Stimulated activated CD4-positive, alpha-beta T cell treated with anti-CD3 and anti-CD28 coated beads, Interleukin-4, amount 100 ng/mL, for 1 hour (primary cell): ENCODE results near the gene GOLGA8B.
"Not testable (repeated sequence)": the region's sequence is repeated elsewhere in the genome, so short reads cannot be mapped to it uniquely, and the experiment has no call there.

Source experiments
- DNase-seq: peaks from one replicate; pipeline ENCODE4 v3.0.0-alpha.2; 2020

The GOLGA8B gene

GRCh38 chr15:34594361-34594760, 10.9 kb upstream of the GOLGA8B start:
- DNase-seq = no peak

DNA sequence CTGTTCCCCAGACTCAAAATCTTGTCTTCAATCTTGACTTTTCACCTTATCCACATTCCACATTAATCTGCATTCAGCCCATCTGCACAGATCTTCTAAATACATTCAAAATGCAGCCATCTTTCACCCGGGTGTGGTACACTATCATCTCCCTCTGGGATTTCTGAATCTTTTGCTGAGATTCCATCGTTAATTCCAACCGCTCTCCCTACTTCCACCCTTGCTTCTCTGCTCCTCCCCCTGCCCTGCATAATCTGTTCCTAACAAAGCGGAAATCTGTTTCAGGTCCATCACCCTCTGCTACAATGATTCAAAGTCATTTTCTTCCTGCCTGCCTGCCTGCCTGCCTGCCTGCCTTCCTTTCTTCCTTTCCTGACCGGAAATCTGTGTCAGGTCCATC, 7.9 kb upstream of the GOLGA8B start:
- no peak for DNase-seq

- DNase-seq = peak; percentile 56
Observed at GRCh38 chr15:34588046-34588674, 4.7 kb upstream of the GOLGA8B start.

DNA sequence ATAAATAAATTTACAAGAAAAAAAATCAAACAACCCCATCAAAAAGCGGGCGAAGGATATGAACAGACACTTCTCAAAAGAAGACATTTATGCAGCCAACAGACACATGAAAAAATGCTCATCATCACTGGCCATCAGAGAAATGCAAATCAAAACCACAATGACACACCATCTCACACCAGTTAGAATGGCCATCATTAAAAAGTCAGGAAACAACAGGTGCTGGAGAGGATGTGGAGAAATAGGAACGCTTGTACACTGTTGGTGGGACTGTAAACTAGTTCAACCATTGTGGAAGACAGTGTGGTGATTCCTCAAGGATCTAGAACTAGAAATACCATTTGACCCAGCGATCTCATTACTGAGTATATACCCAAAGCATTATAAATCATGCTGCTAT, 2.5 kb upstream of the GOLGA8B start:
- not testable (repeated sequence) for DNase-seq

DNA sequence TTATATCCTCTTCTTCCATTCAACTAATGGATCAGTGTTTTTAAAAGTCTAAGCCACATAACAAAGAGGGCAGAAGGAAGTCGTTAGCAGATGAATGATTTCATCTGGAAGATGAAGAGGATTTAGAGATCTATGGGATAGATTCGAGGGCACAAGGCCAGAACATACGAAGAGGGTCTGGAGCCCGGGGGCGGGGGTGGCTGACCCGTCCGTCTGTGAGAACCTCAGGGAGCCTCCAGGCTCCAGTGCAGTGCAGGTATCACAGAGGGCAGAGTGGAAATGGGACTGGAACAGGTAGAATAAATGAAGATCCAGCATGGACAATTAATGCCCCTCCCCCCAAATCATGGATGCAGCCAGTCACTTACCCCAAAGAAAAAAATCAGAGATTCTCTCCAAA, 1.5 kb upstream of the GOLGA8B start:
- DNase-seq = no peak

- no peak for DNase-seq
Observed at GRCh38 chr15:34584330-34584668, 848 bp upstream of the GOLGA8B start.

GRCh38 chr15:34582461-34583371, 735 bp downstream of the GOLGA8B start:
- peak; percentile 47 for DNase-seq

- not testable (repeated sequence) for DNase-seq
Observed at GRCh38 chr15:34581687-34582460, 1.6 kb downstream of the GOLGA8B start.

DNA sequence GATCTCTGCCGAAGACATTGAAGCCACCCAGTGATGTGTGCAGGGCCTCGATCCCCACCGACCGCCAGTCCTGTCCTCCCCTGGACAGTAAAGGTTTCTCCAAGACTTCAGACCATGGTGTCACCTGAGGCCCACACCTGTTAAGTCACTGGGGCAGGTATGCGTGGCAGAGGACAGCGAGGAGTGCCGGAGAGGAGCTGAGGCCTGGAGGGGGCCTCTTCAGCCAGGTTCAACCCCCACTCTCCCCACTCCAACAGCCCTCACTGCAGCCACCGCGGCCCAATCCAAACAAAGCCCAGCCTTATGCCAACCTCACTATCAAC, 2.4 kb downstream of the GOLGA8B start:
- no peak for DNase-seq

DNA sequence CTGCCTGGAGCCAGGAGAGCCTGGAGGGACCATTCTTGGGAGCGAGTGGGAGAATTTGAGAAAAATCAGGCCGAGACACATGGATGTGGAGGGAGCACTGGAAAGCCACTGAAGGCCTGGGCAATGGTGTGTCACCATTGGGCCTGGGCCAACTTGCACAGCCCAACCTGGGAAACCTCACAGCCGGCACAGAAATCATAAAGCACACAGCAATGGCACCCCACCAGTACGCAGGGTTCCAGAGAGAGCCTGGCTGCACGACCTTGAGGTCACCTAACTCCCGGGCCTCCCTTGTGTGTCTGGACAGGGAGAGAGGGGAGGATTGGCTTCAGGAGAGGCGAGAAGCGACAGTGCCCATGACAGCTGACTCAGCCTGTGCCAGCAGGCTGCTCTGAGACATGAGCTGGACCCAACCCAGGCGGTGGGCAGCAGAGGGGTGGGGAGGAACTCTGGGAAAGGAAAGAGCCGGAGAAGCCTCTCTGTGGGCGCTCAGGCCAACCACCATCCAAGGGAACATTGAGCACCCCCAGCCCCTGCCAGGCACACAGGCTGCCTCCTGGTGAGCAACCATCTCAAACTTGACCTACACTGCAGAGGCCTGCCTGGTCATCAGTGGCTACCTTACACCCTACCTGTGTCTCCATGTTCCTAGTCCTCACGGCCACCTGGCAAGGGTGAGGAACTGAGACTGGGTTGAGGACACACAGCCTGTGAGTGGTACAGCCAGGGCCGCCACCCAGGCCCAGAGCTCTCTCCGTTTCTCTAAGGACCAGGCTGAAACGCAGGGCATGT, 3.0 kb downstream of the GOLGA8B start:
- DNase-seq = not testable (repeated sequence)

- no peak for DNase-seq
Observed at GRCh38 chr15:34578283-34578674, 5.2 kb downstream of the GOLGA8B start.

GRCh38 chr15:34577658-34578282, 5.7 kb downstream of the GOLGA8B start:
- DNase-seq = not testable (repeated sequence)

DNA sequence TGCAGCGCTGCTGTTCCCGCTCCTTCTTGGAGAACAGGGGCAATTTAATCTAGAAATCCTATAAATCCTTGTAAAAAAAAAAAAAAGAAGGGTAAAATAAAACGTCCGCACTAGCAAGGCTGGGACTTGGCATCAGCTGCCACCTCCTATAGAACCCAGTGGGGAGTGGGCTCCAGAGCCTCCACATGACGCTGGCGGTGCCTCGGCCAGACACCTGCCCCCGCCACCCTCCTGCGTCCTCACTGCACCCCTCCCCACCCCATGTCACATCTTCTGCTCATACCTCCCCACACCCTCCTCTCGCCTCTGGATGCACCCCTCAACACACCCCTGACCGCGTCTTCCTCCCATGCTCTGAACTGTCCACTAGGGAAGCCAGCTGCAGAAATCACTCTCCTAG, 8.4 kb downstream of the GOLGA8B start:
- DNase-seq = not testable (repeated sequence)

DNA sequence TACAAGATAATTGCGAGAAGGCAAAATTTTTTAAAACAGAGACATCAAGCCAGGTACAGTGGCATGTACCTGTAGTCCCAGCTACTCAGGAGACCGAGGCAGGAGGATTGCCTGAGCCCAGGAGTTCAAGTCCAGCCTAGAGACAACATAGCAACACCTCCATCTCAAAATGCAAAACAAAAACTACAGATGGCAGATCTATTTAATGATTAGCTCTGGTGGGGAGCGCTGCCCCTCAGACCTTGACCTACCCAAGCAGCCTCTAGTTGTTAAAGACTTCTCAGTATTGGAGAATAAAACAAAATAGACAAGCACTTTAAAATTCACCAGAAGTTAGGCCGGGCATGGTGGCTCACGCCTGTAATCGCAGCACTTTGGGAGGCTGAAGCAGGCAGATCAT, 10.5 kb downstream of the GOLGA8B start:
- not testable (repeated sequence) for DNase-seq

GRCh38 chr15:34572019-34572641, 11.3 kb downstream of the GOLGA8B start:
- DNase-seq = not testable (repeated sequence)

- not testable (repeated sequence) for DNase-seq
Observed at GRCh38 chr15:34569670-34570396, 13.6 kb downstream of the GOLGA8B start.

DNA sequence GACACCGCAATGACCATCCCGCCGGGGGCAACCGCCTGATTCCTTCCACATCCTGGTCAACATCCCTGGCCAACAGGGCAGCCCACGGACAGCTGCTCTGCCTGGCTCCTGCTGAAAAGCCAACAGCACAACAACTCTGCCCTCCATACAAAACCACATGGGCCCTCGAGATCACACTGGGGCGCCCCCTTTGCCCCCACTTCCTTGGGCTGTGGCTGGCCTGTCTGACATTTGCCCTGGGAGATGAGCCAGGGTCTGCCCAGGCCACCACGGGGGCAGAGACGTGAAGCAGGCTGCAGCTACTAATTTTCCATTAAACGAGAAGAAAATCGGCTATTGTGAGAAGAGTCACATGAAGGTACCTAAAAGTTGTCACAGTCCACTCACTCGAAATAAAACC, 16.3 kb downstream of the GOLGA8B start:
- DNase-seq = not testable (repeated sequence)

DNA sequence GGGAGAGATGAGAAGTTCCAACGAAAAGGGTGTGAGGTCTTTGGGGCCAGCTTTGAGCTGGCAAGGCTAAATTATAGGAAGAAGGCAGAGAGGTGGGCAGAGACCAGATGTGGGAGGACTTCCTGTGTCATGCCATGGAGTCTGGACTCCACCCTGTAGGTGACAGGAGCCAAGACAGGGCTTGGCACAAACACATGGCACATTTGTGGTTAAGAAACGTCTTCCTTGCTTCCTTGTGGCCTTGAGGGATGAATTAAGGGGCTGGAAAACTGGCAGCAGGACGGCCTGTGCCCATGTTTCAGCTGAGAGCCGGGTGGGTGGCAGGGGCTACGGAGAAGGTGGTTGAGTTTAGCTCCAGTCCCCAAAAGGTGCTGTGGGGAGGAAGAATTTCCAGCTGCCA, 18.7 kb downstream of the GOLGA8B start:
- DNase-seq = not testable (repeated sequence)

GRCh38 chr15:34560814-34561213, 22.6 kb downstream of the GOLGA8B start:
- not testable (repeated sequence) for DNase-seq

- not testable (repeated sequence) for DNase-seq
Observed at GRCh38 chr15:34559764-34560163, 23.7 kb downstream of the GOLGA8B start.

DNA sequence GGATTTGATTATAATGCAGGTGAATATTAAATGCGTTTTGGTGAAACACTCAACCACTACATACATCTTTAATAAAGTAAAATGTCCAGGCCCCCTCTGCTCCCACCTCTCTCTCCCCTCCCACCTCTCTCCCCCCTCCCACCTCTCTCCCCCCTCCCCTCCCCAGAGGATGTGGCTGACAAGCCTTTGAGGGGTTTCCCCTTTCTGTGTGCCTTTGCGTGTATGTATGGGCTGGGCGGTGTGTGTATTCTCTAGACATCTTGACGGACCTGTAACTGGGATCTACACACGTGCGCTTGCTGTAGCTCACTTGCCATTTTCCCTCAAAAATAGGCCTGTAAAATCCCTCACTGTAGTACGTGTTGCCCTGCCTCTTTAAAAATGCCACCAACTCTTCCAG, 28.3 kb downstream of the GOLGA8B start:
- not testable (repeated sequence) for DNase-seq
